Osteoblast (primary cell): ENCODE measurements around the gene XRCC1. TPM values are rescaled to one million over a fixed set of nuclear protein-coding genes. Genes with fewer than 3 reads are reported as not detected.
"Not testable (repeated sequence)": the region's sequence is repeated elsewhere in the genome, so short reads cannot be mapped to it uniquely, and the experiment has no call there.

Experiments
- DNase-seq: peaks from one replicate; pipeline ENCODE4 v3.0.0; 2011; ENCODE audit warnings: low spot score, mixed read lengths; ENCODE audit not compliant: insufficient read length; ENCODE audit errors: missing footprints
- H2AFZ ChIP-seq: 2 replicates; pipeline ENCODE4 v1.6.0; 2011; ENCODE audit warnings: mild to moderate bottlenecking, low read length
- H3K27ac ChIP-seq: 2 replicates; pipeline ENCODE4 v1.5.1; 2011; ENCODE audit warnings: mild to moderate bottlenecking, low read depth, low read length, moderate library complexity
- H3K27me3 ChIP-seq: 2 replicates; pipeline ENCODE4 v1.6.0; 2012; ENCODE audit warnings: mild to moderate bottlenecking, control low read depth, inconsistent platforms, low read length, moderate library complexity; ENCODE audit not compliant: insufficient read depth
- H3K36me3 ChIP-seq: 2 replicates; pipeline ENCODE4 v1.5.1; 2011; ENCODE audit warnings: mild to moderate bottlenecking, low read length, control low read depth, moderate library complexity; ENCODE audit not compliant: insufficient read depth
- H3K4me1 ChIP-seq: 2 replicates; pipeline ENCODE4 v1.5.1; 2011; ENCODE audit warnings: mild to moderate bottlenecking, low read length, control low read depth, moderate library complexity; ENCODE audit not compliant: insufficient read depth
- H3K4me2 ChIP-seq: 2 replicates; pipeline ENCODE4 v1.6.0; 2011; ENCODE audit warnings: mild to moderate bottlenecking, low read length; ENCODE audit not compliant: insufficient read depth
- H3K4me3 ChIP-seq: fragments of 200-600 bp; sonication (generic); 3 replicates; pipeline ENCODE4 v1.5.1; 2012; ENCODE audit warnings: mild to moderate bottlenecking, low read length, inconsistent platforms; ENCODE audit not compliant: insufficient read depth
- H3K79me2 ChIP-seq: 2 replicates; pipeline ENCODE4 v1.6.0; 2012; ENCODE audit warnings: mild to moderate bottlenecking, low read length, control low read depth, inconsistent platforms; ENCODE audit not compliant: insufficient read depth
- H3K9me3 ChIP-seq: 2 replicates; pipeline ENCODE4 v1.5.1; 2011; ENCODE audit warnings: low read depth, low read length, control low read depth
- H4K20me1 ChIP-seq: 2 replicates; pipeline ENCODE4 v1.6.0; 2012; ENCODE audit warnings: mild to moderate bottlenecking, low read length, control low read depth; ENCODE audit not compliant: insufficient read depth
- CTCF ChIP-seq: IDR thresholded peaks from 2 replicates; pipeline ENCODE4 v1.5.1; 2011; ENCODE audit warnings: mild to moderate bottlenecking, low read depth, low read length, moderate library complexity; ENCODE audit errors: extremely low read depth
- total RNA-seq: library from RNA; depleted of rRNA; stranded (reverse); fragments of >200 nt; gene quantifications from 2 replicates; pipeline ENCODE4 v1.2.3, GENCODE V29; 2012

The XRCC1 gene
- total RNA-seq, 1 donor, result 21.4 TPM

GRCh38 chr19:43522929-43523328 is 52.4 kb downstream of the XRCC1 start:
- no peak for TF ChIP-seq CTCF
- H3K79me2 ChIP-seq, result peaks cover 55% of the 10 kb centered on the region
- DNase-seq, result no peak
- H3K9me3 ChIP-seq, result no peaks in the 10 kb centered on the region
- no peak overlapping the region for H3K4me3 ChIP-seq
- peaks cover 6% of the 10 kb centered on the region for H4K20me1 ChIP-seq
- no peaks in the 10 kb centered on the region for H3K27me3 ChIP-seq
- H3K27ac ChIP-seq, result no peak overlapping the region
- no peaks in the 10 kb centered on the region for H3K36me3 ChIP-seq
- peaks cover 28% of the 10 kb centered on the region for H3K4me1 ChIP-seq
- no peak overlapping the region for H2AFZ ChIP-seq
- no peak overlapping the region for H3K4me2 ChIP-seq

GRCh38 chr19:43519436-43520088 is 55.8 kb downstream of the XRCC1 start:
- H3K4me1 ChIP-seq, result peaks cover 7% of the 10 kb centered on the region
- peaks cover 34% of the 10 kb centered on the region for H3K79me2 ChIP-seq
- H3K4me2 ChIP-seq, result peak overlapping the region; percentile 48
- H4K20me1 ChIP-seq, result peaks cover 3% of the 10 kb centered on the region
- peaks cover 3% of the 10 kb centered on the region for H3K36me3 ChIP-seq
- H3K4me3 ChIP-seq, result no peak overlapping the region
- peak; percentile 98 for TF ChIP-seq CTCF
- no peak overlapping the region for H2AFZ ChIP-seq
- H3K9me3 ChIP-seq, result no peaks in the 10 kb centered on the region
- H3K27me3 ChIP-seq, result no peaks in the 10 kb centered on the region
- peak; percentile 94 for DNase-seq
- peak overlapping the region; percentile 60 for H3K27ac ChIP-seq

- Histone ChIP-seq H3K4me1 (peaks cover 7% of the 10 kb centered on the region), H4K20me1 (peaks cover 3% of the 10 kb centered on the region), H3K4me3 (no peak overlapping the region), H2AFZ (no peak overlapping the region), H3K4me2 (no peak overlapping the region), H3K27ac (no peak overlapping the region), H3K36me3 (peaks cover 3% of the 10 kb centered on the region), H3K27me3 (no peaks in the 10 kb centered on the region), H3K79me2 (peaks cover 22% of the 10 kb centered on the region), H3K9me3 (no peaks in the 10 kb centered on the region)
- no peak for TF ChIP-seq CTCF
- DNase-seq, result peak; percentile 79
Measured at GRCh38 chr19:43518051-43518450, 57.3 kb downstream of the XRCC1 start.

GRCh38 chr19:43512399-43512798 is 62.9 kb downstream of the XRCC1 start:
- not testable (repeated sequence) for H3K4me2 ChIP-seq

More at GRCh38 chr19:43512399-43512798, 62.9 kb downstream of the XRCC1 start:
- H3K27me3 ChIP-seq, H3K4me1 ChIP-seq, H2AFZ ChIP-seq, H3K4me3 ChIP-seq, H3K79me2 ChIP-seq, DNase-seq, H3K9me3 ChIP-seq, H3K27ac ChIP-seq, H4K20me1 ChIP-seq: not testable (repeated sequence)
- H3K36me3 ChIP-seq, result peaks cover 29% of the 10 kb centered on the region
